OCI-LY7 (cell line): ENCODE measurements around the gene RPRD1B.

ENCODE experiments used
- EZH2phosphoT487 ChIP-seq: fragments of 200-600 bp; sonication (generic); IDR thresholded peaks from 2 replicates; pipeline ENCODE4 v1.6.1; 2018; ENCODE audit warnings: low read depth, borderline replicate concordance, mild to moderate bottlenecking, mixed run types, antibody characterized with exemption, low read length, moderate library complexity, mixed read lengths
- TF ChIP-seq, protein P1 (sequence below): fragments of 200-600 bp; sonication (generic); conservative IDR thresholded peaks from 2 replicates; pipeline ENCODE4 v1.5.1; 2014; ENCODE audit warnings: mild to moderate bottlenecking, antibody characterized with exemption, low read length, moderate library complexity, mixed read lengths

DNA sequence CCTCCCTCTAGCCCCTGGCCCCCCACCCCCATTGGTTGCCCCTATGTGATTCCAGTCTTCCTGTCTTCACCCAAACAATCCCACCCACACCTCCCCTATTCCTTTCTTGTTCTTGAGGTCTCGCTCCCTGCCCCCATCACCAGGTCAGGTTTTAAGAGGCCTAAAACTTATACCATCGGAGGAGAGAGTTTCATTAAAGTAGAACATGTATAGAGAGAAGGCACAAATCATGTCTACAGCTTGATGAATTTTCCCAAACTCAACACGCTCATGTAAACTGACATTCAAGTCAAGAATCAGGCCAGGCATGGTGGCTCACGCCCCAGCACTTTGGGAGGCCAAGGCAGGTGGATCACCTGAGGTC, 87.1 kb downstream of the RPRD1B start:
- TF ChIP-seq, protein P1, sequence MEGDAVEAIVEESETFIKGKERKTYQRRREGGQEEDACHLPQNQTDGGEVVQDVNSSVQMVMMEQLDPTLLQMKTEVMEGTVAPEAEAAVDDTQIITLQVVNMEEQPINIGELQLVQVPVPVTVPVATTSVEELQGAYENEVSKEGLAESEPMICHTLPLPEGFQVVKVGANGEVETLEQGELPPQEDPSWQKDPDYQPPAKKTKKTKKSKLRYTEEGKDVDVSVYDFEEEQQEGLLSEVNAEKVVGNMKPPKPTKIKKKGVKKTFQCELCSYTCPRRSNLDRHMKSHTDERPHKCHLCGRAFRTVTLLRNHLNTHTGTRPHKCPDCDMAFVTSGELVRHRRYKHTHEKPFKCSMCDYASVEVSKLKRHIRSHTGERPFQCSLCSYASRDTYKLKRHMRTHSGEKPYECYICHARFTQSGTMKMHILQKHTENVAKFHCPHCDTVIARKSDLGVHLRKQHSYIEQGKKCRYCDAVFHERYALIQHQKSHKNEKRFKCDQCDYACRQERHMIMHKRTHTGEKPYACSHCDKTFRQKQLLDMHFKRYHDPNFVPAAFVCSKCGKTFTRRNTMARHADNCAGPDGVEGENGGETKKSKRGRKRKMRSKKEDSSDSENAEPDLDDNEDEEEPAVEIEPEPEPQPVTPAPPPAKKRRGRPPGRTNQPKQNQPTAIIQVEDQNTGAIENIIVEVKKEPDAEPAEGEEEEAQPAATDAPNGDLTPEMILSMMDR: no peak
- no peak for TF ChIP-seq EZH2phosphoT487
